DND-41 (cell line): ENCODE measurements around the gene GPHN.

ENCODE experiments used
- CTCF ChIP-seq: IDR thresholded peaks from 2 replicates; pipeline ENCODE4 v1.5.1; 2012; ENCODE audit warnings: borderline replicate concordance, low read length, moderate library complexity, mild to moderate bottlenecking; ENCODE audit not compliant: poor library complexity, severe bottlenecking; ENCODE audit errors: extremely low read depth
- EZH2 ChIP-seq: IDR thresholded peaks from 3 replicates; pipeline ENCODE4 v1.6.1; 2012; ENCODE audit warnings: borderline replicate concordance, low read depth, mild to moderate bottlenecking, moderate library complexity, low read length, inconsistent platforms; ENCODE audit not compliant: severe bottlenecking

GRCh38 chr14:67141146-67141900 is 633.4 kb downstream of the GPHN start:
- TF ChIP-seq CTCF: no peak
- no peak for TF ChIP-seq EZH2
